Skeletal muscle tissue (tissue), 4 donors: ENCODE measurements around the gene DAG1. TPM values are rescaled to one million over a fixed set of nuclear protein-coding genes. Genes with fewer than 3 reads are reported as not detected.

Experiments
- H3K27ac ChIP-seq: one replicate; pipeline ENCODE4 v1.7.0; 2013; ENCODE audit warnings: mild to moderate bottlenecking, low read depth, low read length, inconsistent platforms
- H3K27me3 ChIP-seq, 3 donors: one replicate each; pipeline ENCODE4 v1.7.0; 2013; ENCODE audit warnings: low read length in 3 of 3; ENCODE audit not compliant: control insufficient read depth in 3 of 3, insufficient read depth in 3 of 3
- H3K36me3 ChIP-seq, 3 donors: one replicate each; pipeline ENCODE4 v1.7.0; 2013; ENCODE audit warnings: low read length in 3 of 3; ENCODE audit not compliant: control insufficient read depth in 3 of 3, insufficient read depth in 3 of 3
- H3K4me1 ChIP-seq, 3 donors: one replicate each; pipeline ENCODE4 v1.7.0; 2013; ENCODE audit warnings: low read length in 3 of 3, mild to moderate bottlenecking in 3 of 3; ENCODE audit not compliant: control insufficient read depth in 3 of 3, insufficient read depth in 3 of 3
- H3K4me3 ChIP-seq, 3 donors: one replicate each; pipeline ENCODE4 v1.7.0; 2013; ENCODE audit warnings: low read length in 3 of 3
- H3K9ac ChIP-seq, 3 donors: one replicate each; pipeline ENCODE4 v1.7.0; 2013; ENCODE audit warnings: low read length in 3 of 3, mild to moderate bottlenecking in 3 of 3, moderate library complexity in 2 of 3, low read depth in 1 of 3
- H3K9me3 ChIP-seq, 3 donors: one replicate each; pipeline ENCODE4 v1.7.0; 2013; ENCODE audit warnings: low read length in 3 of 3; ENCODE audit not compliant: control insufficient read depth in 3 of 3
- total RNA-seq: library from RNA; depleted of rRNA; stranded (reverse); fragments of >200 nt; gene quantifications from one replicate; pipeline ENCODE4 v1.2.3, GENCODE V29; 2014
- donor health status: Osteomylitis.

DAG1 gene
- 77.2 TPM for total RNA-seq

- H3K9ac ChIP-seq = peak within 1 kb of the TSS; percentile 92 to 97 (median 94)
- peak within 1 kb of the TSS; percentile 99 for H3K27ac ChIP-seq
- peak within 1 kb of the TSS; percentile 78 to 91 (median 86) for H3K4me3 ChIP-seq
- peaks cover 25 to 34% (median 27%) of the 10 kb centered on the region in 3 donors for H3K4me1 ChIP-seq
- H3K9me3 ChIP-seq = no peaks in the 10 kb centered on the region
- no peaks in the 10 kb centered on the region for H3K27me3 ChIP-seq
- peaks cover 0 to 2% (median 0%) of the 10 kb centered on the region in 3 donors for H3K36me3 ChIP-seq
These were observed at the start of gene DAG1 for GRCh38 chr3:49469936-49470713. Gene DAG1, plus strand, starts transcription at chr3:49470267. Its CDS starts 40,268 bp downstream, at chr3:49510535.

GRCh38 chr3:49421890-49422378 is 48.1 kb upstream of the DAG1 start:
- Histone ChIP-seq H3K36me3 (peaks cover 31 to 58% (median 51%) of the 10 kb centered on the region in 3 donors), H3K27me3 (no peaks in the 10 kb centered on the region), H3K27ac (no peak overlapping the region), H3K9me3 (no peaks in the 10 kb centered on the region), H3K4me3 (peak overlapping the region in 1 of 3 donors; percentile 27), H3K4me1 (peaks cover 0 to 15% (median 2%) of the 10 kb centered on the region in 3 donors), H3K9ac (no peak overlapping the region)

GRCh38 chr3:49422379-49423248 is 47.5 kb upstream of the DAG1 start, which contains the start of gene AMT:
Gene AMT, minus strand, starts transcription at chr3:49422473. Its CDS starts 23 bp downstream, at chr3:49422450.
- Histone ChIP-seq H3K4me3 (peak within 1 kb of the TSS in 1 of 3 donors; percentile 27), H3K4me1 (peaks cover 0 to 10% (median 2%) of the 10 kb centered on the region in 3 donors), H3K9me3 (no peaks in the 10 kb centered on the region), H3K9ac (peak within 1 kb of the TSS in 2 of 3 donors; percentile 4 to 17), H3K27me3 (no peaks in the 10 kb centered on the region), H3K27ac (no peak within 1 kb of the TSS), H3K36me3 (peaks cover 25 to 51% (median 46%) of the 10 kb centered on the region in 3 donors)

GRCh38 chr3:49424816-49425215 is 45.3 kb upstream of the DAG1 start:
- Histone ChIP-seq H3K36me3 (peaks cover 24 to 39% (median 35%) of the 10 kb centered on the region in 3 donors), H3K9me3 (no peaks in the 10 kb centered on the region), H3K4me3 (no peak overlapping the region), H3K4me1 (peaks cover 4 to 13% (median 6%) of the 10 kb centered on the region in 3 donors), H3K9ac (no peak overlapping the region), H3K27ac (no peak overlapping the region), H3K27me3 (no peaks in the 10 kb centered on the region)

- Histone ChIP-seq H3K4me3 (no peak overlapping the region), H3K27ac (no peak overlapping the region), H3K36me3 (peaks cover 21 to 28% (median 22%) of the 10 kb centered on the region in 3 donors), H3K27me3 (no peaks in the 10 kb centered on the region), H3K4me1 (peaks cover 6 to 13% (median 7%) of the 10 kb centered on the region in 3 donors), H3K9me3 (no peaks in the 10 kb centered on the region), H3K9ac (no peak overlapping the region)
These were observed 42.5 kb upstream of the DAG1 start for GRCh38 chr3:49427586-49427985.

- H3K36me3 ChIP-seq = peaks cover 19 to 22% (median 21%) of the 10 kb centered on the region in 3 donors
- peak overlapping the region; percentile 86 to 88 (median 88) for H3K9ac ChIP-seq
- H3K27me3 ChIP-seq = no peaks in the 10 kb centered on the region
- H3K4me3 ChIP-seq = peak overlapping the region; percentile 83 to 96 (median 92)
- no peaks in the 10 kb centered on the region for H3K9me3 ChIP-seq
- peaks cover 6 to 13% (median 7%) of the 10 kb centered on the region in 3 donors for H3K4me1 ChIP-seq
- H3K27ac ChIP-seq = peak overlapping the region; percentile 91
These were observed 41.4 kb upstream of the DAG1 start for GRCh38 chr3:49428752-49429080.

- no peak overlapping the region for H3K27ac ChIP-seq
- H3K4me3 ChIP-seq = no peak overlapping the region
- no peaks in the 10 kb centered on the region for H3K36me3 ChIP-seq
- H3K9ac ChIP-seq = no peak overlapping the region
- H3K9me3 ChIP-seq = no peaks in the 10 kb centered on the region
- no peaks in the 10 kb centered on the region for H3K27me3 ChIP-seq
- H3K4me1 ChIP-seq = peaks cover 0 to 4% (median 0%) of the 10 kb centered on the region in 3 donors
These were observed 35.3 kb upstream of the DAG1 start for GRCh38 chr3:49434731-49435130.

GRCh38 chr3:49445391-49445790 is 24.7 kb upstream of the DAG1 start:
- H3K36me3 ChIP-seq = no peaks in the 10 kb centered on the region
- H3K9ac ChIP-seq = no peak overlapping the region
- H3K4me3 ChIP-seq = no peak overlapping the region
- no peak overlapping the region for H3K27ac ChIP-seq
- H3K27me3 ChIP-seq = no peaks in the 10 kb centered on the region
- H3K4me1 ChIP-seq = peaks cover 2 to 4% (median 4%) of the 10 kb centered on the region in 3 donors
- H3K9me3 ChIP-seq = no peaks in the 10 kb centered on the region

GRCh38 chr3:49453621-49454020 is 16.4 kb upstream of the DAG1 start:
- Histone ChIP-seq H3K4me1 (peaks cover 14 to 15% (median 14%) of the 10 kb centered on the region in 3 donors), H3K9ac (peak overlapping the region in 1 of 3 donors; percentile 33), H3K9me3 (no peaks in the 10 kb centered on the region), H3K27me3 (no peaks in the 10 kb centered on the region), H3K27ac (no peak overlapping the region), H3K4me3 (no peak overlapping the region), H3K36me3 (no peaks in the 10 kb centered on the region)
